AG04449 (cell line): ENCODE data around the gene TOPBP1.

ENCODE experiments used
- CTCF ChIA-PET: fragments of 350-600 bp; formaldehyde crosslinking; extraction: SDS; loops from one replicate; lab custom pipeline; 2021; ENCODE audit warnings: antibody characterized with exemption; lab: Yijun Ruan, JAX
- POLR2A ChIA-PET: fragments of 400-600, 350-600 bp; formaldehyde crosslinking; extraction: SDS; loops from one replicate; lab custom pipeline; 2020; ENCODE audit warnings: antibody characterized with exemption, inconsistent platforms; lab: Yijun Ruan, JAX
- DNase-seq: peaks from one replicate; pipeline ENCODE4 v3.0.0-alpha.2; 2010; ENCODE audit warnings: low read depth, low spot score
- H3K4me3 ChIP-seq: 2 replicates; pipeline ENCODE4 v1.5.1; 2011; ENCODE audit warnings: low read depth, mild to moderate bottlenecking, control low read depth, low read length
- CTCF ChIP-seq: IDR thresholded peaks from one replicate; pipeline ENCODE4 v1.5.1; 2011; ENCODE audit warnings: mild to moderate bottlenecking, moderate library complexity, low read length, control low read depth, inconsistent platforms; ENCODE audit not compliant: insufficient read depth; ENCODE audit errors: missing control alignments

TOPBP1 gene

GRCh38 chr3:133675631-133676335 lies 14.0 kb upstream of the TOPBP1 start:
- CTCF ChIA-PET: interaction anchor here (2.4 kb wide), 1 partner anchor 12 kb away, joined by 8 read pairs; no protein-coding TSS in a partner anchor
- TF ChIP-seq CTCF: no peak
- no peak for DNase-seq
- POLR2A ChIA-PET: no interaction called here
- no peak overlapping the region for H3K4me3 ChIP-seq

DNA sequence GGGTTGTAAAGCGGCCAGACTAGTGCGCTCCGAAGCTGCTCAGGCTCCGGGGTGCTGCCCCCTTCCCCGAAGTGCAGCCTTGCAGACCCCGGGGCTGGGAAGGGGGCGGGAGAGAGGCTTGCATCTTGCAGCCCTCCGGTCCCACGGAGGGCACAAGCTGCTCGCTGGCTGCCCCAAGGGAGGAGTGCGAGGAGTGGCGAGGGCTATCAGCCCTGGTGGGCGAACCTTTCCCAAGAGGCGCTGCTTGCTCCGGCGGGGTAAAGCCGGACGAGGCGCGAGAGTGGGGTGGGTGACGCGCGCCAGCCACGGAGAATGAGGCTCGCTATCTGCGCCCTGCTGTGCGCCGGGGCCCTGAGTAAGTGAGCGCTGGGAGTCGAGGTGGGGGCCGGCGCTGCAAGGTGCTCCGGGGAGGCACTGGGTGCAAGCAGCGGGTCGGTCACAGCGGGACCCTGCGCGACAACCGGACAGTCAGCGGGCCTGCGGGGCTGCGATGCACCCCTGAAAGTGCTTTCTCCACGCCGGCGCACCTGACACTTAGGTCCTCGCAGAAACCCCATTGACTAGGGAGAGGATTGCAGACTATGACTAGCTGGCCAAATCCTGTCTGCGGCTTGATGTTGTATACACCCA lies 12.7 kb upstream of the TOPBP1 start:
- H3K4me3 ChIP-seq: no peak overlapping the region
- no peak for TF ChIP-seq CTCF
- ChIA-PET POLR2A (no interaction called here), CTCF (interaction anchor here (2.4 kb wide), 1 partner anchor 10 kb away, joined by 8 read pairs; no protein-coding TSS in a partner anchor)
- no peak for DNase-seq

DNA sequence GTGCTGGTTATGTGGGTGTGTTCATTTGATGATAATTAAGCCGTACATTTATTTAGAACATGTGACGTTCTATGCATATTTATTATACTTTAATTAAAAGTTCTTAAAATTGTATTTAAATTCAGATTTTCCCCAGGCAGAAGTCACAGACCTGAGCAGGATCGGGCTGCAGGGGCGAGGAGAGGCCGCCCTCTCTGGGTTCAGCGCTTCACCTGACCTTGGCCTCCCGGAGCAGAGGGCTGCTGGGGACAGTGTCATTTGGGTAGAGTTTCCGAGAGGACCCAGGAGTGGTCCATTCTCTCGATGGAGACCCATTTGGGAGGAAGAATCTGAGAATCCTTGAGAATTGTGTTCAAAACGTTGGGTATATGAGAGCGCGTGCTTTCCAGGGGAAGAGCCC lies 12.0 kb upstream of the TOPBP1 start:
- ChIA-PET POLR2A (no interaction called here), CTCF (interaction anchor here (2.4 kb wide), 1 partner anchor 10 kb away, joined by 8 read pairs; no protein-coding TSS in a partner anchor)
- no peak for DNase-seq
- H3K4me3 ChIP-seq: no peak overlapping the region
- TF ChIP-seq CTCF: no peak

DNA sequence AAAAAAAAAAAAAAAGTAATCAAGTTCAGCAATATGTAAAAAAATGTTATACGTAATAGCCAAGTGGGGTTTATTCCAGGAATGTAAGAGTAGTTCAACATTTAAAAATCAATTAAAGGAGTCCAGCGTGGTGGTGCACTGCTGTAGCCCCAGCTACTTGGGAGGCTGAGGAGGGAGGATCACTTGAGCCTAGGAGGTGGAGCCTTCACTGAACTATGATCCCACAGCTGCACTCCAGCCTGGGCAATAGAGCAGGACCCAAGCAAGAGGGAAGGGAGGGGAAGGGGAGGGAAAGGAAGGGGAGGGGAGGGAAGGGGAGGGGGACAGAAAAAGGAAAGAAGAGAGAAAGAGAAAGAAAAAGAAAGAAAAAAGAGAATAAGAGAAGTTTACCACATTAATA lies 10.7 kb upstream of the TOPBP1 start:
- H3K4me3 ChIP-seq: no peak overlapping the region
- TF ChIP-seq CTCF: no peak
- POLR2A ChIA-PET: no interaction called here
- no peak for DNase-seq
- CTCF ChIA-PET: no interaction called here

DNA sequence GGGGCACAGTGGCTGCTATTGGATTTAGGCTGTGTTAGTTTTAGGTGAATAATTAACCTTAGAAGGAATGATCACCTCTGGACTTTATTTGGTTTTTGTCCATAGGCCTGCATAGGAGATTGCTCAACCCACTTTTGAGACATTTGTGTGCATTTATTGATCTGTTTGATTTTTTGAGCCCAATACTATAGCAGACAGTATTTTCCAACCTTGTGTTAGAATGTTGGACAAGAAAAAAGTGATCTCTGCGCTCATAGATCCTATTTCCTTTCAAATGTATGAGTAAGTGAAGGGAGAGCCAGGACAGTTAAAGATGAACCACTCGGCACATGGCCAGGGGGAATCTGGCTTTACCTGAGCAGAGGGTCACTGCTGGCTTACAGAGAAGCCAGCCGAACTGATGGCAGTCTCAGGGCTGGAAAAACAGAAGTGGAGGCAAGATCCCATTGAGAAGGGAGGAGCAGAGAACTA lies 8.8 kb upstream of the TOPBP1 start:
- TF ChIP-seq CTCF: no peak
- ChIA-PET POLR2A (no interaction called here), CTCF (no interaction called here)
- no peak for DNase-seq
- H3K4me3 ChIP-seq: no peak overlapping the region

DNA sequence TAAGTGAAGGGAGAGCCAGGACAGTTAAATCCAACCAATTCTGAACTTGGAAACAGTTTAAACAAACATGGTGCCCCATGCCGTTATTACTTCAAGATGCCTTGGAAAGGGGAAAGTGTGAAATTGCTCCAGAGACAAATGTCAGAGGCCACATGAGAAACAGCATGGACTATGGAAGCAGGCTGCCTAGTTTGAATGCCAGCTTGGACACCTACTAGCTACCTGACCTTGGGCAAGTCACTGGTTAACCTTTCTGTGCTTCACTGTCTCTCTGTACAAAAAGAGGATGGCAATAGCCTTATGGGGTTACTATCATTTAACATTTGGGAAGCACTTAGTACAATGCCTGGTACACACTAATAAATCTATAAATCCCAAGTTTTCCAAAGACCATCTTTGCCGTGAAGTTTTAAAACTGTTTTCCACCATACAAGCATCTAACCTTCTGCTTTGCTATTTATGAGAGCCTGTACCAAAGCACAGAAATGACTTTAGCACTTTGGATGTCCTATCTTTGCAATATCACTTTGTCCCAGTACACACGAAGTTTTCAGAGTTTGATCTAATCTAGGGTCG lies 8.3 kb upstream of the TOPBP1 start:
- no peak for DNase-seq
- no peak overlapping the region for H3K4me3 ChIP-seq
- POLR2A ChIA-PET: no interaction called here
- TF ChIP-seq CTCF: no peak
- CTCF ChIA-PET: no interaction called here
